Stimulated activated CD4-positive, alpha-beta T cell treated with anti-CD3 and anti-CD28 coated beads, Interleukin-4, amount 100 ng/mL, for 4 hours (primary cell): ENCODE measurements around the gene ELAC2.

Experiments
- DNase-seq, 2 experiments: peaks; one replicate each; pipeline ENCODE4 v3.0.0-alpha.2; 2020

Gene ELAC2

GRCh38 chr17:12947047-12947446 is 70.8 kb downstream of the ELAC2 start:
- no peak for DNase-seq
